HCT116 (cell line): ENCODE data around the gene STING1. TPM values are rescaled to one million over a fixed set of nuclear protein-coding genes. Genes with fewer than 3 reads are reported as not detected.

Source experiments
- ATAC-seq: fragments of 200-7000 bp; cut with Tn5 transposase; 2 replicates; pipeline ENCODE4 v1.9.1; 2020; ENCODE audit warnings: mild to moderate bottlenecking, moderate library complexity
- BruUV-seq: library from RNA; stranded (reverse); fragments of 400-500 nt; replicated peaks from 2 replicates; lab custom pipeline; 2021; lab: Mats Ljungman, UMichigan
- CTCF ChIA-PET: fragments of 300-600 bp; sonication (Branson Sonifier 250); formaldehyde crosslinking; loops from one replicate; lab custom pipeline; 2021; ENCODE audit warnings: antibody characterized with exemption; lab: Charles Lee
- POLR2A ChIA-PET: fragments of 300-600, 350-600 bp; sonication (Branson Sonifier 250); formaldehyde crosslinking; loops from one replicate; lab custom pipeline; 2021; ENCODE audit warnings: antibody characterized with exemption; lab: Charles Lee
- RAD21 ChIA-PET, 2 experiments: fragments of 300-600 bp; sonication (Branson Sonifier 250); formaldehyde crosslinking; loops; one replicate each; lab custom pipeline; 2023; ENCODE audit warnings: low total read pairs in 2 of 2; ENCODE audit not compliant: uncharacterized antibody in 2 of 2, unreplicated experiment in 2 of 2, low non-redundant PET in 1 of 2; lab: Charles Lee
- DNase-seq: peaks from one replicate; pipeline ENCODE4 v3.0.0-alpha.2; 2010; ENCODE audit warnings: low read depth, low spot score
- H2AFZ ChIP-seq: fragments of 200-600 bp; shearing (Covaris generic), sonication (generic); 2 replicates; pipeline ENCODE4 v1.6.1; 2017; ENCODE audit warnings: low read depth, mixed run types, mixed read lengths, antibody characterized with exemption, low read length; ENCODE audit not compliant: poor library complexity, severe bottlenecking
- H3K27ac ChIP-seq: 2 replicates; pipeline ENCODE4 v1.5.1; 2012; ENCODE audit warnings: low read depth, low read length
- H3K27me3 ChIP-seq: fragments of 200-600 bp; sonication (generic); 2 replicates; pipeline ENCODE4 v1.6.1; 2016; ENCODE audit warnings: mixed run types, low read length, mixed read lengths; ENCODE audit not compliant: insufficient read depth
- H3K36me3 ChIP-seq, 2 experiments: fragments of 200-500 bp in 1 of 2; fragments of 200-600 bp in 1 of 2; sonication (Bioruptor generic) in 1 of 2; sonication (generic) in 1 of 2; 2 replicates each; pipeline versions ENCODE4 v1.5.1 to v1.6.1; 2014 to 2016; ENCODE audit warnings: low read length in 2 of 2, inconsistent platforms in 1 of 2, mixed read lengths in 1 of 2, mixed run types in 1 of 2; ENCODE audit not compliant: insufficient read depth in 2 of 2, control insufficient read depth in 1 of 2
- H3K4me1 ChIP-seq, 2 experiments: fragments of 200-600 bp in 1 of 2; sonication (generic) in 1 of 2; 2 replicates each; pipeline versions ENCODE4 v1.5.1 to v1.6.1; 2012 to 2017; ENCODE audit warnings: low read length in 2 of 2, inconsistent platforms in 1 of 2, mild to moderate bottlenecking in 1 of 2, mixed read lengths in 1 of 2, mixed run types in 1 of 2, moderate library complexity in 1 of 2; ENCODE audit not compliant: insufficient read depth in 2 of 2, control insufficient read depth in 1 of 2
- H3K4me2 ChIP-seq: fragments of 200-600 bp; sonication (generic); 2 replicates; pipeline ENCODE4 v1.6.1; 2017; ENCODE audit warnings: mixed run types, low read length, mixed read lengths
- H3K4me3 ChIP-seq, 2 experiments: fragments of 200-600 bp in 1 of 2; sonication (generic) in 1 of 2; replicated peaks in 1 of 2; 2 replicates each; pipeline ENCODE4 v1.5.1; 2011 to 2016; ENCODE audit warnings: low read length in 2 of 2, control low read depth in 1 of 2, low read depth in 1 of 2, mild to moderate bottlenecking in 1 of 2, mixed read lengths in 1 of 2, mixed run types in 1 of 2
- H3K79me2 ChIP-seq: fragments of 200-600 bp; sonication (generic); 2 replicates; pipeline ENCODE4 v1.6.1; 2017; ENCODE audit warnings: mild to moderate bottlenecking, mixed run types, low read length, moderate library complexity, mixed read lengths; ENCODE audit not compliant: insufficient read depth
- H3K9ac ChIP-seq: fragments of 200-600 bp; sonication (generic); 2 replicates; pipeline ENCODE4 v1.6.1; 2016; ENCODE audit warnings: low read length, mixed read lengths
- H3K9me2 ChIP-seq: fragments of 200-600 bp; sonication (generic), shearing (Covaris generic); 2 replicates; pipeline ENCODE4 v1.6.1; 2017; ENCODE audit warnings: mixed run types, mild to moderate bottlenecking, moderate library complexity; ENCODE audit not compliant: insufficient read depth
- H3K9me3 ChIP-seq, 2 experiments: fragments of 200-500 bp in 1 of 2; fragments of 200-600 bp in 1 of 2; sonication (Bioruptor generic) in 1 of 2; sonication (generic) in 1 of 2; 2 replicates each; pipeline ENCODE4 v1.6.1; 2014 to 2017; ENCODE audit warnings: low read length in 2 of 2, mixed read lengths in 2 of 2, inconsistent platforms in 1 of 2, low read depth in 1 of 2, mild to moderate bottlenecking in 1 of 2, mixed run types in 1 of 2, moderate library complexity in 1 of 2; ENCODE audit not compliant: control insufficient read depth in 1 of 2, insufficient read depth in 1 of 2
- H4K20me1 ChIP-seq: fragments of 200-600 bp; sonication (generic), shearing (Covaris generic); 2 replicates; pipeline ENCODE4 v1.6.1; 2017; ENCODE audit warnings: mixed run types, mild to moderate bottlenecking, moderate library complexity; ENCODE audit not compliant: insufficient read depth
- CEBPB ChIP-seq: IDR thresholded peaks from 2 replicates; pipeline ENCODE4 v1.6.1; 2012; ENCODE audit warnings: low read depth
- EGR1 ChIP-seq: IDR thresholded peaks from 2 replicates; pipeline ENCODE4 v1.6.1; 2012; ENCODE audit warnings: low read depth
- ELF1 ChIP-seq: IDR thresholded peaks from 2 replicates; pipeline ENCODE4 v1.6.1; 2012; ENCODE audit warnings: low read depth, borderline replicate concordance
- EZH2phosphoT487 ChIP-seq: fragments of 200-600 bp; IDR thresholded peaks from 2 replicates; pipeline ENCODE4 v1.6.1; 2018; ENCODE audit warnings: antibody characterized with exemption, borderline replicate concordance
- SIN3A ChIP-seq: IDR thresholded peaks from 2 replicates; pipeline ENCODE4 v1.6.1; 2012; ENCODE audit warnings: low read depth
- SRF ChIP-seq: IDR thresholded peaks from 2 replicates; pipeline ENCODE4 v1.6.1; 2012; ENCODE audit warnings: low read depth
- TCF7L2 ChIP-seq: IDR thresholded peaks from 2 replicates; pipeline ENCODE4 v1.7.0; 2011; ENCODE audit warnings: borderline replicate concordance, inconsistent platforms; ENCODE audit not compliant: insufficient read depth, insufficient read length; ENCODE audit errors: extremely low read depth
- ZFX ChIP-seq: fragments of 450-650 bp; IDR thresholded peaks from 2 replicates; pipeline ENCODE4 v1.6.1; 2017
- intact Hi-C: fragments of 100-400 bp; cut with micrococcal nuclease; formaldehyde crosslinking; loops from 2 replicates; pipeline ENCODE4 v1.10.0; 2022
- total RNA-seq: library from RNA; stranded (reverse); gene quantifications from one replicate; pipeline ENCODE4 v1.2.1, GENCODE V29; 2021; ENCODE audit not compliant: unreplicated experiment

STING1 gene
- total RNA-seq, 1 experiment from 2014 or later: 17.7 TPM

DNA sequence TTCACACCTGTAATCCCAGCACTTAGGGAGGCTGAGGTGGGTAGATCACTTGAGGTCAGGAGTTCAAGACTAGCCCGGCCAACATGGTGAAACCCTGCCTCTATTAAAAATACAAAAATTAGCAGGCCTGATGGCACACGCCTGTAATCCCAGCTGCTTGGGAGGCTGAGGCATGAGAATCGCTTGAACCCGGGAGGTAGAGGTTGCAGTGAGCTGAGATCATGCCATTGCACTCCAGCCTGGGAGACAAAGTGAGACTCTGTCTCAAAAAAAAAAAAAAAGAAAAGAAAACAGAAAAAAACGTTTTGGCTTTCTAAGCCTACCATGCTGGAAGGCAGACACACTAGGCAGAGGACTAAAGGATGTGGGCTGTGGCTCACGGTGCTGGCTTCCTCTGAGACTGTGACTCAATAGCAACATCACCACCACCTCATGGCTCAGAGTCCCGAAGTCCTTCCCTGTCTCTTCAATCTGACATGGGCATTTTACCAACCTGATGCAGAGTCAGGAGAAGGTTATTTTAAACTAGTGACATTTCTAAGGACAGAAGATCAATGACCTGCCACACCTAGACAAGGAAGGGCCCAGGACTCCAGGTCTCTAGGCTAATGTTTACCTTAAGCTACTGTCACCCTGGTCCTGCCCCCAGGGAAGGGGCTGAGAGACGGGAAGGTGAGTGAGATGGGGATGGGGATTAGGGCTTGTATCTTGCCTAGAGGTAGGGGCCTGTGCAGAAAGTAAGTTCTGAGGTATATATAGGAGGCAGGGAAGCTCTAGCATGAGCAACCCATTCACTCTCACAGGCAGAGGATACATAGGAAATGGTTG, 23.8 kb downstream of the STING1 start:
- intact Hi-C loops: no loop called here
- no TSS peak for BruUV-seq
- Histone ChIP-seq H3K4me3 (no peak overlapping the region), H3K36me3 (no peaks in the 10 kb centered on the region), H3K4me2 (no peak overlapping the region), H3K27ac (no peak overlapping the region), H3K79me2 (no peaks in the 10 kb centered on the region), H3K9ac (no peak overlapping the region), H2AFZ (no peak overlapping the region), H3K9me2 (no peaks in the 10 kb centered on the region), H3K27me3 (no peaks in the 10 kb centered on the region), H3K4me1 (peaks cover 0 to 7% of the 10 kb centered on the region in 2 experiments; a peak in 1 of 4 replicates), H4K20me1 (no peaks in the 10 kb centered on the region), H3K9me3 (no peaks in the 10 kb centered on the region)
- CTCF ChIA-PET: no interaction called here
- POLR2A ChIA-PET: no interaction called here
- no peak for DNase-seq
- RAD21 ChIA-PET: no interaction called here
- ATAC-seq: no peak
- no peak for TF ChIP-seq EZH2phosphoT487
- no peak for TF ChIP-seq ELF1
- no peak for TF ChIP-seq EGR1
- TF ChIP-seq TCF7L2: no peak

DNA sequence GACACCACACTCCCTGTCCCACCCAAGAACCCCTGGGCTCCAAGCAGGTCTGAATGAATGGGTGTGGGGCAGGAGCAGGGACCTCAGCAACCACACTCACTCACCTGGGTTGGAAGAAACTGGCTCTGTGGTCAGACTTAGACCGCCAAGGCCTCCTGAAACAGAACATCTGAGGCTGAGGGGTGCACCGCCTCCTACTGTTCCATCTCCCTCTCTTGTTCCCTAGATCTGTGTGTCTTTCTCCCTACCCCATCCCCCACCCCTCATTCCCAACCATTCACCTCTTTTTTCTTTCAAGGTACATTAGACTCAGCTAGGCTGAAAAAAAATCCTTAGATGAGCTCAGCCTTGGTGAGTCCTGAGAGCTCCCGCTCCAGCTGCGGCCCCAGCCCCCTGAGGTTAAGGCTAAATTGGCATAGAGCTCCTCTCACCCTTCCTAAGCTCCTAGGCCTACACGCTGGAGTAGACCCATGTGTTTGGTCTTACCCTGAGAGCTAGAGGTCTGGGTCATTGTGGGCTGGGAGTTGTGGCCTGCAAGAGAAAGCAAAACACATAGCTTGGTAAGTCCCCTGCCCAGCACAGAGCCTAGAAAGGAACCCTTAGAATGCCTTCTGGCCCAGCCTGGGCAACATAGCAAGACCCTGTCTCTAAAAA, 24.8 kb downstream of the STING1 start:
- no peaks in the 10 kb centered on the region for H3K36me3 ChIP-seq
- no peak overlapping the region for H3K9ac ChIP-seq
- TF ChIP-seq TCF7L2 (no peak), ZFX (no peak), CEBPB (no peak), SRF (no peak), EGR1 (no peak), SIN3A (no peak)
- no peaks in the 10 kb centered on the region for H3K79me2 ChIP-seq
- RAD21 ChIA-PET: no interaction called here
- ATAC-seq: no peak
- DNase-seq: no peak
- intact Hi-C loops: no loop called here
- no TSS peak for BruUV-seq
- no peak overlapping the region for H3K4me3 ChIP-seq
- H3K4me2 ChIP-seq: no peak overlapping the region
- H3K4me1 ChIP-seq: peaks cover 0 to 7% of the 10 kb centered on the region in 2 experiments; a peak in 1 of 4 replicates
- CTCF ChIA-PET: interaction anchor here (0.7 kb wide), 1 partner anchor 56 kb away, joined by 3 read pairs; no protein-coding TSS in a partner anchor
- H2AFZ ChIP-seq: no peak overlapping the region
- H3K27ac ChIP-seq: no peak overlapping the region
- H3K9me3 ChIP-seq: no peaks in the 10 kb centered on the region
- no peaks in the 10 kb centered on the region for H3K27me3 ChIP-seq
- H3K9me2 ChIP-seq: no peaks in the 10 kb centered on the region
- POLR2A ChIA-PET: no interaction called here
- no peaks in the 10 kb centered on the region for H4K20me1 ChIP-seq
